GM19240 (cell line): ENCODE results near the gene TMEM229A.
"Not testable (repeated sequence)": the region's sequence is repeated elsewhere in the genome, so short reads cannot be mapped to it uniquely, and the experiment has no call there.

Experiments
- DNase-seq: peaks from one replicate; pipeline ENCODE4 v3.0.0; 2011; ENCODE audit warnings: low spot score; ENCODE audit not compliant: insufficient read length

The TMEM229A gene

DNA sequence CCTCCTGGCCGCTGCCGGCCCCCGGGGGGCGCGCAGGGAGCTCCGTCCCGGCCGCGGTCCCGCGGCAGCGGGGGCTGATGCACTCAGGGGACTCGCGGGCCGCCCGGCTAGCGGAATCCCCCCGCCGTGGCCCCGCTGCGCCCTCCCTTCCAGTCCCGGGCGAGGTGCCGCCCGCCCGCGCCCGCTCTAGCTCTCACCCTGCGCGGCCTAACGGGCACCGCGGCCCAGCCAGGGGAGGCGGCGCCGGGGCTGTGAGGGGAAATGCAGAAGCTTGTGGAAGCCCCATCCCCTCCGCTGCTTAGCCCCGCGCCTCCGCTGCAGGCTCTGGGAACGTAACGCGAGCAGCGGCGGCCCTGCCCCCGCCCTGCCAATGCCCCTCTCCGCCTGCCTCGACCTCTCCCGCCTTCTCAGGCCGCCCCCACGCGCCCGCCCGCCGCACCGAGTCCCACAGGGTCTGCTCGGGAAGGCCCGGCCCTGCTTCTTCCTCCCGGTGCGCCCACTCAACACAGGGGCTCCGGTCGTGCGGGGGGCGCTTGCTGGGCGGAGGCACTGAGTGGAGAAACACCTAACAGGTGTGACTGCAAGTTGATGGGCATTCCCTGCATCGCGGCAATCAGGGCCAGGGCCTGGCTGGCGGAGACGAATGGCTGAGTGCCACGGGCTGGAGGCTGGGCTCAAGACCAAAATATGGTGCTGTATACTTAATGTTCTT lies 384 bp upstream of the TMEM229A start:
- no peak for DNase-seq

DNA sequence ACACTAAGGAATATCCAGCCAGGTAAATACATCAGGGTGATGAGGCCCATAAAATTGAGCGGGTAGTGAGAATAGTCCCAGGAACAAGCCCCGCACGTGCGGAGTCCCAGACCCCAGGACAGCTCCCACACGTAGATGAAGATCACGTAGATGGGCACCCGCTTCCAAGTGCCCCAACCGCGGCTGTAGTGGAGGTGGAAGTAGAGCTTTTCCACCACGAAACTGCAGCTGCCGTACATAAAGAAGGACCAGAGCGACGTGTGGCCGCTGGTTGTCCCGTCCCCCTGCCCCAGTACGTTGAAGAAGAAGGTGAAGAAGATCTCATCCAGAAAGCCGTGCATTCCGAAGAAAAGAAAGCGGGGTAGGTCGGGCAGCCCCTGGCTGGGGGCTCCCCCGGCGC lies 948 bp downstream of the TMEM229A start:
- no peak for DNase-seq

- DNase-seq: no peak
Observed at GRCh38 chr7:124031406-124031805, 1.5 kb downstream of the TMEM229A start.

DNA sequence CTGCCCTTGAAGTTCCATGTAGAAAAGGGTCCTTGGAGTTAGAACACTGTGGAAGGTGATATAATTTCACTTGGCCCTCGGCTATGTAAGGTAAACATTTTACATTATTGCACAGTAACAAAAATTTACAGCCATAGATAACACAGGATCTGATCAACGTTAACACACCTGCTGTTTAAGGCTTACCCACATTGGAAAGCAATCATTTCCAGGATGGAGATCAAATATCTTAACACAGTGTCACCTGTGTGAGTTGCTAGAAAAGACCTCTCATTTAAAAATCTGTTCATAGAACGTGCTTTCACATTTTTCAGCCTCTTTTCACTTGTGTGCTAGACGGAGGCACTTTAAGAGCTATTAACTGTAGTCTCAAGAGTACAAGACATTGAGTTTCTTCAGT lies 1.9 kb downstream of the TMEM229A start:
- DNase-seq: no peak

DNA sequence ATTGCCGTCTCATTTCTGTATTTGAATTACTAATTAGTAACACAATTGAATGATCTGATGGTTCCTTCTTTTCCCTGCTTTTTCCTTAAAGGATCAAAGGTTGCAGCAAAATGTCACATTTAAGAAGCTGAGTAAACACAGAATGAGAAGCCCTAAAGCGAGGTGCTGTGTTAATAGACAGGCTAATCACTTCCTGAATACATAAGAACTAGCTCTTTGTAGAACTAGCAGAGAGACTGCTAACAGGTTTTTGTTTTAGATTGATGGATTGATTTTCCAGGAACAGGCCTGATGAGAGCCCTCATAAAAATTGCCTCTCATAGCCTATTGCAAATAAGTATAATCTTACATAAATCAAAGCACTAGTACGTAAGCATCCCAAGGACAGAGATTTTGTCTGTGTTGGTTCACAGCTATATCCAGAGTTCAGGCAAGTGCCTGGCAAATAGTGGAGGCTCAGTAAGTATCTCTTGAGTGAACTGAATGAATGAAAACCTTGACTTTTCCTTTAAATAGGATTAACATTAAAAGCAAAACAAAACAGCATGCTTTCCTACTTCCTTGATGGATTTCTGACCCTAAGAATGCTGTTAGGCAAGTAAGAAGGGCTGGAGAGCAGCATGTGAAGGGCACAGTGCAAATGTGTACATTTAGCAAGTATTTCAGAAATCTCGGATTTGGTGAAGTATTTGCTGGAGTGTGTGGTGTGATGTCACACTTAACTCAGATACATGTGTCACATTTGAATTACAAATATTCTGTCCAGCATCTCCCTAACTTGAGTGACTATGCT lies 3.3 kb downstream of the TMEM229A start:
- DNase-seq: no peak

GRCh38 chr7:124027236-124027635 lies 5.6 kb downstream of the TMEM229A start:
- DNase-seq: no peak

DNA sequence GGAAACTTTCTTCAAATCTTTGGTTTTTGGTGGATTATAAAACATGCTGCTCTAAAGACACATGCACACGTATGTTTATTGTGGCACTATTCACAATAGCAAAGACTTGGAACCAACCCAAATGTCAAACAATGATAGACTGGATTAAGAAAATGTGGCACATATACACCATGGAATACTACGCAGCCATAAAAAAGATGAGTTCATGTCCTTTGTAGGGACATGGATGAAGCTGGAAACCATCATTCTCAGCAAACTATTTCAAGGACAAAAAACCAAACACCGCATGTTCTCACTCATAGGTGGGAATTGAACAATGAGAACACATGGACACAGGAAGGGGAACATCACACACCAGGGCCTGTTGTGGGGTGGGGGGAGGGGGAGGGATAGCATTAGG lies 8.5 kb downstream of the TMEM229A start:
- DNase-seq: not testable (repeated sequence)

DNA sequence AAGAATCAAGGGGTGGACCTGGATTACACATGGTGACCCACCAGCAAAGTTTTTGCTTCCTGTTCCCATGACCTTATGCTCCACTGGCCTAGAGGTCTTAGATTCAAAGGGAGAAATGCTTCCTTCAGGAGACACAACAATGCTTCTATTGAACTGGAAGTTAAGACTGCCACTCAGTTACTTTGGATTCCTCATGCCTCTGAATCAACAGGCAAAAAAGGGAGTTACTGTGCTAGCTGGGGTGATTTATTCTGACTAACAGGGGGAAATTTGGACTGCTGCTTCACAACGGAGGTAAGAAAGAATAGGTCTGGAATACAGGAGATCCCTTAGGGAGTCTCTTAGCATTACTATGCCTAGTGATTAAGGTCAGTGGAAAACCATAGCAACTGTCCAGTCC lies 10.3 kb downstream of the TMEM229A start:
- no peak for DNase-seq

DNA sequence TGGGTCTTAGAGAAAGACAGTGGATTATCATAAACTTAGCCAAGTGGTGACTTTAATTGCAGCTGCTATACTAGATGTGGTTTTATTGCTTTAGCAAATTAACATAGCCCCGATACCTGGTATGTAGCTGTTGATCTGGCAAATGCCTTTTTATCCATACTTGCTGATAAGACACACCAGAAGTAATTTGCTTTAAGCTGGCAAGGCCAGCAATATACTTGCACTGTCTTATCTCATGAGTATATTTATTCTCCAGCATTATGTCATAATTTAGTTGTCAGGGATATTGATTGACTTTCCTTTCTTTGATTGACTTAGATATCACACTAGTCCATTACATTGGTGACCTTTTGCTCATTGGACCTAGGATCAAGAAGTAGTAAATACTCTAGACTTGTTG lies 12.8 kb downstream of the TMEM229A start:
- DNase-seq: no peak

GRCh38 chr7:124013306-124013705 lies 19.6 kb downstream of the TMEM229A start:
- DNase-seq: no peak

- DNase-seq: no peak
Observed at GRCh38 chr7:124012864-124013263, 20.0 kb downstream of the TMEM229A start.

- DNase-seq: no peak
Observed at GRCh38 chr7:124009321-124009720, 23.5 kb downstream of the TMEM229A start.

DNA sequence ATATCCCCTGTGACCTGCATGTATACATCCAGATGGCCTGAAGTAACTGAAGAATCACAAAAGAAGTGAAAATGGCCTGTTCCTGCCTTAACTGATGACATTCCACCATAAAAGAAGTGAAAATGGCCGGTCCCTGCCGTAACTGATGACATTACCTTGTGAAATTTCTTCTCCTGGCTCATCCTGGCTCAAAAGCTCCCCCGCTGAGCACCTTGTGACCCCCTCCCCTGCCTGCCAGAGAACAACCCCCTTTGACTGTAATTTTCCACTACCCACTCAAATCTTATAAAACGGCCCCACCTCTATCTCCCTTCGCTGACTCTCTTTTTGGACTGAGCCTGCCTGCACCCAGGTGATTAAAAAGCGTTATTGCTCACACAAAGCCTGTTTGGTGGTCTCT lies 24.6 kb downstream of the TMEM229A start:
- DNase-seq: not testable (repeated sequence)

- DNase-seq: no peak
Observed at GRCh38 chr7:123999703-124000102, 33.2 kb downstream of the TMEM229A start.

- DNase-seq: no peak
Observed at GRCh38 chr7:123998921-123999320, 33.9 kb downstream of the TMEM229A start.

GRCh38 chr7:123996327-123996625 lies 36.6 kb downstream of the TMEM229A start:
- no peak for DNase-seq

DNA sequence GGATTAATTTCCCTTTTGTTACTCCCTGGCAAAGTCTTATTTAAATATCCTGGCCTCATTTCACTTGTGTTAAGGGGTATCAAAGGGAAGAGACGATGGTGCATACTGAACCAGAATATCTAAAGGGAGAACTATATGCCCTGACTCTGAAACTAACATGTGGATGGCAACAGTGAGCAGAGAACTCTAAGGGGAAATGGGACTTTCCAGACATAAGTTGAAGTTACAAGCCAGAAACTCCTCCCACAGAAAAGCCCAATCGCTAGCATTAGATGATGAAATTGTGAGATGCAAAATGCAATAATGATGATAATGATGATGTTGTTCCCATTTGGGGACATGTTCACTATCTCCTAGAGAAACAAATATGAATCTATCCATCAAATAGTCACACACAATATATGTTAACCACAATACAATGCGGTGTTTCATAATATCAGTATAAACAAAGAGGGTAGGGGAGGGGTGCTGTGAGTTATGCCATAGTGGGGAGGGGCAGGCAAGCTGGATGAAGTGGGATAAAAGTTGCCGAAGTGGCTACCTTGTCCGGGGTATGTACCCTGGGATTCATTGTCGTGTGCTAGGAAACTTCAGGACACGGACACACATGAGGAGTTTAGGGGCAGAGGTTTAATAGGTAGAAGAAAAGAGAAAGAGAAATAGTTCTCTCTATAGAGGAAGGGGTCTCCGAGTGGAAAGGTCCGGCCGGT lies 37.1 kb downstream of the TMEM229A start:
- no peak for DNase-seq

- no peak for DNase-seq
Observed at GRCh38 chr7:123994449-123994848, 38.4 kb downstream of the TMEM229A start.

DNA sequence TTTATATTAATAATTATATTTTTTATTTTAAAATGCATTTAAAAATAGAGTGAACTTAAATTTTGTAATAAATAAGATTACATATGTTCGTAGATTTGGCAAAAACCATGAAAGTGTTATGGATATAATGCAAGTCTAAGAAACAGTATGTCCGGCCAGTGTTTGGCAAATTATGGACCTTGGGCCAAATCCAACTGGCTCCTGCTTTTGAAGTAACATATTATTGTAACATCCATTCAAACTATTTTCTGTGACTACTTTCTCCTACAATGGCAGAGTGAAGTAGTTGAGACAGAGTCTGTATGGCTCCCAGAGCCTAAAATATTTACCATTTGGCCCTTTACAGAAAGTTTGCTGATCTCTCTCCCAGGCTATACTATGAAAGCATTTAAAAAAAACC lies 38.9 kb downstream of the TMEM229A start:
- no peak for DNase-seq

DNA sequence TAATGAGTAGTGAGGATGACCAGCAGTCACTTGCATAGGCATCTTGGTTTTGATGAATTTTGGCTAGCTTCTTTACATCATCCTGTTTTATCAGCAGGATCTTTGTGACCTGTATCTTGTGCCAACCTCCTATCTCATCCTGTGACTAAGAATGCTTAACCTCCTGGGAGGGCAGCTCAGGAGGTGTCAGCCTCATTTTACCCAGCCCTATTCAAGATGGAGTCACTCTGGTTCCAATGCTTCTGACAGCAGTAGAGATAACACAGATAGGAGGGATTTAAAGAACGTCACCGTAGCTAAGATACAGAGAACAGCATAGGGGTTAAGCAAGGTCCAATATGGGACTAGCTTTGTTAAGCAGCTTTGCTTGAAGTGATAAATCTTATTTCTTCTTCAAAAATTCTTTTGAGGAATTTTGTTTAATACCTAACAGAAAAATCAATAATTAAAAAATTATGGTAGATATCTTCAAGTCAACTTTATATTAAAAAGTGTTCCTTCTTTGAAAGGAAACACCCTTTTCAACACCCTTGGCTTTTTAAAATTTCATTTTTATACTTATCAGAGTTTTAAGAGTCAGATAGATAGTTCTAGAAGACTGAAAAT lies 39.9 kb downstream of the TMEM229A start:
- DNase-seq: no peak

DNA sequence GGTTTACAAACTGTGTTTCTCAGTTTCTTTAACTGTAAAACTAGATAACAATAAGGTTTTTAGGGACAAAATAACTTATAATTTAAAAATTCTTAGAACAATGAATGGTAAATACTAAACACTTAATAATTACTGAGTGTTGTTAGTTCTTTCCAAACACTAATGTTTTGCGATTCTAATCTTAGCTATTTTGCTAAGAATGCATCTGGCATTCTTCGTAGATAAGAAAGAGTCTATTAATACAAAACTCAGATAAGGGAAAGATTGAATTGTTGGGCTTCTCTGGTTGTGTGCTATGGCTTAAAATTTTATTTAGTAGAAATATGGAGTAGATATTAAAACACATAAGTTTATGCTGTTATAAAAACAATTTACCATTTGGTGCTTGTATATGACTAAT lies 45.4 kb downstream of the TMEM229A start:
- DNase-seq: no peak
